ENCODE results near the gene COX19.
"Not testable (repeated sequence)": the region's sequence is repeated elsewhere in the genome, so short reads cannot be mapped to it uniquely, and the experiment has no call there.

COX19 gene

DNA sequence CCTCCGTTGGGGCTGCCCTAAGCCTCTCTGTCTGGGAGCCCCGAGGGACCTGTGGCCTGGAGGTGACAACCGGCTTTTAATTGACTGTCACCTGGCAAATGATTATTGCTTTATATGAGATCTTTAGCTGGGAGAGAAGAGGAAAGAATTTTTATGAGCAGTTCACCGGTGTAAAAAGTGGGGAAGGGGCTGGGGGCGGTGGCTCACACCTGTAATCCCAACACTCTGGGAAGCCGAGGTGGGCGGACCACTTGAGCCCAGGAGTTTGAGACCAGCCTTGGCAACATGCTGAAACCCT, 2.6 kb upstream of the COX19 start:
- ATAC-seq (no peak), DNase-seq (no peak)

DNA sequence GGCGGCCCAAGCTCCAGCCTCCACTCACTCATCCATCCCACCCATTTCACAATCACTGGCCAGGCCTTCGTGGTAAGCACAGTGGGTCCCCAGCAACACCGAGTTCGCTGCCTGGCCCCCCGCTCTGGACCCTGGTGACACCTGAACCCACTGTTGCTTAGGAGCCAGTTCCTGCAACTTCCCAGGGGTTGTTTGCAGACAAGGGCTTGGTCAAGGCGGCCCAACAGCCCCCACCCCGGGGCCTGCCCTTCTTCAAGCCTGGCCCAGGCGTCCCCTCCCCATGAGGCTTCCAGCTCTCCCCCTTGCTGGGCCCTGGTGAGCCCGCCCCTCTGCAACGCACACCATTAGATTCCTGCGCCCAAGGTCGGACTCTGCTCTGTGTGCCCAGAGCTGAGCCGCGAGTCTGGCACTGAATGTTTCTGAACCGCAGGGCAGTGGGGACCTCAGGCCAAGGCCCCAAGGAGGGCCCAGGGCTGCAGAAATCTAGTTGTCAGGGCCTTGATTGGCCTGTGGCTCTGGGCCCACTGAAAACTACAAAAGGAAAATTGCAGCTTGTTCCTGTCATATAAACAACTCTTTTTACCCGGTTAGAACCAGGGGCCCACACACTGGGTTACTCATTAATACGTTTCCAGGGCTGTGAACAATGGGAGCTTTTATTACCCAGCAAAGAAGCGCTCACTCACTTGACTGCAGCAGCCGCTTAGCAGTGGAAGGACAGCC, 2.1 kb upstream of the COX19 start:
- ATAC-seq = no peak
- no peak for DNase-seq

DNA sequence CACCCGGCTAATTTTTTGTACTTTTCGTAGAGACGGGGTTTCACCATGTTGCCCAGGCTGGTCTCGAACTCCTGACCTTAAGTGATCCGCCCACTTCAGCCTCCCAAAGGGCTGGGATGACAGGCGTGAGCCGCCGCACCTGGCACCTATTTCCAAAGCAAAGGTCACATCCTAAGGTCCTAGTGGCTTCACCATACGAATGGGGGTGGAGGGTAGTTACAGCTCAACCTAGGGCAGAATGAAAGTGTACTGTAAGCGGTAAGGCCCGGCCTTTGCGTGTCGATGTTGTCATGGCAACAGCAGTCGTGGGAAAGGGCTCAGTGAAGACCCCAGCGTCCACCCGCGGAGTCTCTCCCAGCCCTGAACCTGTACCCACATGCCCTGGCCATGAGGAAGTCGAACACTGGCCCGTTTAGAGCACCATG, 1.6 kb upstream of the COX19 start:
- no peak for ATAC-seq
- no peak for DNase-seq

DNA sequence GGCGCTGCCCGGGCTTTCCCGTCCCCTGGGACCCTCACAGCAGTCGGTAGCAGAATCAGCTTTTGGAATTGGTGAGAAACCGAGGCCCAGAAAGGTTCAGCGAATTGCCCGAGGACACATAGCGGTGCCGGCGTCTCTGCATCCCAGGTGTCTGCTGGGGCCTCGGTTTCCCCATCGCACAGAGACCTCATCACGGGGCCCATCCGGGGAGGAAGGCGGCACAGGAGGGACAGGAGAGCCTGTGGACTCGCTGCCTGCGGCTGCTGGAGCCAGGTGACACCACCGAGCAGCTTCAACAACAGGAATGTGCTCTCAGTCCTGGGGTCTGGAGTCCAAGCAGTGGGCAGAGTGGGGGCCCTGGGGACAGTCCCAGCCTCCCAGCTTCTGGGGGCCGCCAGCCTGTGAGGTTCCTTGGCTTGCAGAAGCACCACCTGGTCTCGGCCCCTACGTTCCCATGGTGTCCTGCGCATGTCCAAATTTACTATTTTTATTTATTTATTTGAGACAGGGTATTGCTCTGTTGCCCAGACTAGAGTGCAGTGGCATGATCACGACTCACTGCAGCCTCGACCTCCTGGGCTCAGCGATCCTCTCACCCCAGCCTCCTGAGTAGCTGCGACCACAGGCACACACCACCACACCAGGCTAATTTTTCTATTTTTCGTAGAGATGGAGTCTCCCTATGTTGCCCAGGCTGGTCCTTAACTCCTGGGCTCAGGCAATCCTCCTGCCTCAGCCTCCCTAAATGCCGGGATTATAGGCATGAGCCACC, 539 bp upstream of the COX19 start:
- DNase-seq = no peak
- no peak for ATAC-seq

DNA sequence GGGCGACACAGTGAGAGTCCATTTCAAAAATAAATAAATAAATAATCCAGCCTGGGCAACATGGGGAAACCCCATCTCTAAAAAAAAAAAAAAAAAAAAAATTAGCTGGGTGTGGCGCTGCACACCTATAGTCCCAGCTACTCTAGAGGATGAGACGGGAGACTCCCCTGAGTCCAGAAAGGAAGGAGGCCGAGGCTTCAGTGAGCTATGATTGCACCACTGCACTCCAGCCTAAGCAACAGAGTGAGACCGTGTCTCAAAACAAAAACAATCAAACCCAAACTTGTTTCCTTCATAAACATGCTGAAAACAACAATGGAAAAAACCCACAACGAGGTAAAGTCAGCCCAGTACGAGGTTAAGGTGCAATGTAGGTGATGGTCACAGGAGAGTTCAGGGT, 1.2 kb downstream of the COX19 start:
- no peak for ATAC-seq
- DNase-seq = no peak

DNA sequence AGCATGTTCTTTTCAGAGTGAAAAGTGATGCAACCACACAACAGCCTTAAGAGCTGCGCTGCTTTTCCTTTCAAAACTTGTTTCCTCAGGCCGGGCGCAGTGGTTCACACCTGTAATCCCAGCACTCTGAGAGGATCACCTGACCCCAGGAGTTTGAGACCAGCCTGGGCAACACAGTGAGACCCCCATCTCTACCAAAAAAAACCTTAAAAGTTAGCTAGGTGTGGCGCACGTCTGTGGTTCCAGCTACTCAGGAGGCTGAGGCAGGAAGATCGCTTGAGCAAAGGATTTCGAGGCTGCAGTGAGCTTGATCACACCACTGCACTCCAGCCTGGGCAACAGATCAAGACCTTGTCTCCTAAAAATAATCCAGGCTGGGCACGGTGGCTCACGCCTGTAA, 2.0 kb downstream of the COX19 start:
- DNase-seq (no peak), ATAC-seq (no peak)

DNA sequence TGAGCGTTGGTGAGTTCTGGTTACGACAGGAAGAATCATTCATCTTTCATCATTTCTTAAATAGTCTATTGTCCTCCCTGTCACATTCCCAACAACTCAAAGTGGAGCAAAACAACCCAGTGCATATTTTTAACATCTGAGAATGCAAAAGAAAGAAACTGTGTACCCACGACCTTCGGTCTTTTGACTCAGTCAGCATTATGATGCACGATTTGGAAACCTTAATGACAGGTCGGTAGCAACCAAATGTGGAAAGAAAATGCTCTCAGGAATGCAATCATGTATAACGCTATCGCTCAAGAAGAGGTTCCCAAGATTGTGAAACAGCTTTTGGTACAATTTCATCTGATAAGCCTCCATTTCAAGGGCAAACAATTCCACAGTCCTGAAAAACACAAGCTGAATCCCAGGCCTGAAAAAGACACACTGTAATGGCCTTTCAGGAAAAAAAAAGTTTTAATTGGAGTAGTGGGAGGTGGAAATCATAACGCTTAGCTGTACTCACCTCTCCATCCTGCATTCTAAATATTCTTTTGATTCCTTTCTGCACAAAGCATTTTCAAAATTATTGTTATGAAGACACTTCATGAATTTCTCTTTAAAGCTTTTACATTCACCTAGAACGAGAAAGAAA, 2.6 kb downstream of the COX19 start:
- no peak for ATAC-seq

DNA sequence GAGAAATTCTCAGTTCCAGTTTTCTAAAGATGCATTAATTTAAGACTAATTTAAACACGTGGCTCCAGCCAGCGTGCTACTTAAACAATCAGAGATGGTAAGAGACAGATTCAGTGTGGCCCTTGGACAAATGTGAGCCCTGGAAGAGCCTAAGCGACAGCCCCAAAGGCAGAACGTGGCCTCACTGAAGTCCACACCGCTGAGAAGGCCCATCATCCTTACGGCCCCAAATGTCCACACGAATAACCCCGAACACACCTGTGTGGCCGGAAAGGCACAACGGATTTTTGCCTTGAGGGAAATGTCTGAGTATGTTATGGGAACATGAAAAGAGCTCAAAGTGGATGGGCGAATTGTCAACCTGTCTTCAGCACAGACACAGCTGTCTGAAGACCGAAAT, 3.2 kb downstream of the COX19 start:
- DNase-seq = no peak
- ATAC-seq = no peak

More for the DNA sequence above, 2.6 kb downstream of the COX19 start:
- no peak for DNase-seq

DNA sequence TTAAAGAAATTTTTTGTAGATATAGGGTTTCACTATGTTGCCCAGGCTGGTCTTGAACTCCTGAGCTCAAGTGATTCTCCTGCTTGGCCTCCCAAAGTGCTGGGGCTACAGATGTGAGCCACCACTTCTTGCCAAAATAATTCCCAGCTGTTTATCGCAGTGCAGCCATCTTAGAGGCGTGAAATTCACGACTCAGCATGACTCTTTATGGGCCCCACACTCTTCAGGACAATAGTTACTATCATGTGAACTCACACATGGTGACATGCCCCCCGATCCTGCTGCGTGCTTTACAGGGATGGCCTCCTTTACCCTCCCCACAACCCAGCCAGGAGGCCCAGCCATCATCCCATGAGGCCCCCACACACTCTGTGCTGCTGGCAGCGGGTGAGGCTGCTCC, 4.6 kb downstream of the COX19 start:
- no peak for DNase-seq

DNA sequence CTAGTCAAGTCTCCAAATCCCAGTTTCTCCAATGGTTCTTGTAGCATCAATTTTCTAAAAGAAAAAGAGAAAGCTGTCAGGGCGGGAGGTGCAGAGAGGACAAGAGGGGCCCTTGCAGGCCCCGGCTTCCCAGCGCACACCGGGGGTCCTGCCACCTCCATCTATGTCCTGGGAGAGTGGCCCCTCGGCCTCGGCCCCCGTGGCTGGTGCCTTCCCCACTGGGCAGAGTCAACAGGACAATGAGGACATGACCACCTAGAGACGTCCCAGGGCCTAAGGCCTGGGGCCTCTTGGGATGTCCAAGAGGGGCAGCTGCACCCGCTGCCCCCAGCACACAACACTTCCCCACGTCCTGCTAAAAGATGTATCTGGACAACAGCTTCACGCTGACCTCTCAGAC, 5.9 kb downstream of the COX19 start:
- DNase-seq (no peak), ATAC-seq (no peak)

More for the DNA sequence above, 4.6 kb downstream of the COX19 start:
- no peak for ATAC-seq

DNA sequence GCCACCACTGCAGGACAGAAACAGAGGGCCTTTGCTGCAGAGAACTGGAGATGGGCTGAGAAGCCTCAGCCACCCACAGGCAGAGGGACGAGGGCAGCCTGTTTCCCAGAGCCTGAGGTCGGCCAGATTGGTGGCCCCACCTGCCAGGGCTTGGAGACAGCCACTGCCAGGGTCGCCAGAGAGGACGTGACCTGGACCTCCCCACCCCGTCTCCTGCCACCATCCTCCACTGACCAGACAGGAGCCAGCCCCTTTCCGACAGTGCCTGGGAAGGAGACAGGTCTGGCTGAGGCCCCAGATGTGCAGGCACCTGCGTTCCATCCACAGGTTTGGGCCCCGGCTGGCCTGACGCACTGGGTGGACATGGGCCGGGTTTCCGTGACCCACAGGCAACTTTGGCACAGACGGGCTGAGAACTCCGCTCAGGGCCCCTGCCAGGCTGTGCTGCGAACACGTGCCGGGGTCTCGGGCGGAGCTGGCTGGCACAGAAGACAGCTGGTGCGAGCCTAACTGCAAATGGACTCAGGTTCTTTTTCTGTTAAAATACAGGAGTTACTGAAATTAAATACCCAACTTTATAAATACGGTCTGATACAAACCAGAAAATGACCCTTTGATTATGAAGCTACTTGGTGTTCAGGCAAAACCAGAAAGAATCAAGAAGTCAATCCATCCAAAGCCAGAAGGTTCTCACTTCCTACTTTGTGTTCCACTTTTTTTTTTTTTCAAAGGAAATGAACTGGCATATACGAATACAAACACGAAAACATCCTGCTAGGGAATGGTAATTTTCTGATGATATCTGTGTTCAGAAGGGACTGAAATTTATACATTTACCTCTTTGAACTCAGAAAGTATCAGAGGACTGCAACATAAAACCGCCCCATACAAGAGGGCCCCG, 6.9 kb downstream of the COX19 start:
- no peak for ATAC-seq
- DNase-seq = no peak

DNA sequence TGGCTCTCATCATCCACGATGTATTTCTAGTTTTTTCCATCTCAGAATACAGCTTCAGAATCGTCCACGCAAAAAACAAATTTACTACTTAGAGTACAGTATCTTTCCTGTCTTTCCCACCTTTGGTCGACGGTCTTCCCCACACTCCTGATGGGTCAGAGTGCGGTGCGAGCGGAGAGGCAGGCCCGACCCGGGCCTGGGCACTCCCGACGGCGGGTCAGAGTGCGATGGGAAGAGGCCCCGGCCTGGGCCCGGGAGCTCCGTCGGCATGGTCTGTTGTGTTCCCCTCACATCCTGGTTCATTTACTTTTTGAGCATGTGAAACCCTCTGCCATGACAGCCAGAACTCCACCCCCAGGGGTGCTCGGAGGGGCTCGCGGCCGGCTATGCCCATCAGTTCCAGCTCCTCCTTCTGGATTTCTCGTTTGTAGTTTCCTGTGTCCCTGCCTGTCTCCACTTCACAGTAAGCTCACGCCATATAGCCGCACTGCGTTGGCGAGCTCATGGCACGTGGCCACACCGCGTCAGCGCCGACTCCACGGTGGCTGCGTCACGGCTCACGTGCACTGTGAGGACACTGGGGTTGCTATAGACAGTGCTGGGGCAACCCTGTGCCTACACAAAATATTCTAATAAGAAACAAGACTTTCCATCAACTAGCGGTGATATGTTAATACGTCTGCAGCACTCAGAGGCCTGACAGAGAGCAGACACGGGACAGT, 7.8 kb downstream of the COX19 start:
- DNase-seq = no peak
- no peak for ATAC-seq

DNA sequence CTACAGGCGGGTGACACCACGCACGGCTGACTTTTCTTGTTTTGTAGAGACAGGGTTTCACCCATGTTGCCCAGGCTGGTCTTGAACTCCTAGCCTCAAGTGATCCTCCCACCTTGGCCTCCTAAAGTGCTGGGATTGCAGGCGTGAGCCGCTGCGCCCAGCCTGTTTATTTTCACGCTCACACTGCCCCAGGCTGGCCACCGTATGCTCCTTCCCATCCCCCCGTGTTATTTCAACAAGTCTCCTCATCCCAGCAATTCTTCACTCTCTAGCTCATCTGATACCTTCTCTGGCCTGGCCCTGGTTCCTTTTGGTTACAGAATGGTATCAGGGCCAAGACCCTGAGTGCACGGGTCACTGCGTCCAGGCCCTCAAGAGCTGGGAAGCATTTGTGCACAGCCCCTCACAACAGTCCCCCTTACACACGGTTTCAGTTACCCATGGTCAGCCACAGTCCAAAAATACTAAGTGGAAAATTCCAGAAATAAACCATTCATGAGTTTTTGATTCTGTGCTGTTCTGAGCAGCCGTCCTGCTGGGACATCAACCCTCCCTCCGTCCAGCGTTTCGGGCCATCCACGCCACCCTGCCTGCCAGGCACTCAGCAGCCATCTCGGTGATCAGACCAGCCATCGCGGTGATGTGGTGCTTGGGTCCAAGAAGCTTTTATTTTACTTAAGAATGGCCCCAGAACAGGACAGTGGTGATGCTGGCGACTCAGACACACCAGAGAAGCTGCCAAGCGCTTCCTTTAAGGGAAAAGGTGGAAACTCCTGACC, 8.9 kb downstream of the COX19 start:
- ATAC-seq = no peak
- DNase-seq = no peak

DNA sequence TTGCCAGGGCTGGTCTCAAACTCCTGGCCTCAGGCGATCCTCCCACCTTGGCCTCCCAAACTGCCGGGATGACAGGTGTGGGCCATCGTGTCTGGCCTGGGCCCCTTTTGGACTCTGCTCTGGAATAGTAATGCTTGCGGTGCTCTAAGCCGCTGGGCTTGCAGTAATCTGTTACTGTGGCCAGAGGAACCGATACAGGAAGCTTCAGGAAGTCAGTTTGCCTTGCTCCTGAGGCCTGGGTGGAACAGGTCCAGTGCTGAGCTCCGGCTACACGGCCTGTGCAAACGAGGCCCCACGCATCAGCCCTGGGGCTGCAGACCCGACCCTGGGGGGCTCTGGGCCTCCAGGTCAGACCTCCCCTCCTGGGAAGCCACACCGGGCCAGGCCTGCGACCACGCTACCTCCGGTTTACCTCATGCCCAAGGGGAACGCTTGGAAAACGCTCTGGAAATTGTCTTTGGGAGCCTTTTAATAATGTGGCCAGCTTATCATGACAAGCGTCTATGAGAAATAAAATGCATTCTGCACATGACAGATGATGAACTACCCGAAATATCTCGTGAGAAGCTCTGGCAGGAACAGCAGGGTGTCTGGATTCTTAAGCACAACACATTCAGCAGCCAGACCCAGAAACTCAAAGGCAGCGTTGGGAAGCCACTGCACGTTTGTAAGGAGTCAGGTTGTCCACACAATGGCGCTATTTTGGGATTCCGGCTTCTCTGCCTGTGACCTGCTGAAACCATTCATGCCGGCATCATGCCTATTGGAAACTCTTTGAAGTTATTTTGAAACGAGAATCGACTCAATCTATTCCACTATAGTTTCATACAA, 10.7 kb downstream of the COX19 start:
- ATAC-seq (no peak), DNase-seq (no peak)

DNA sequence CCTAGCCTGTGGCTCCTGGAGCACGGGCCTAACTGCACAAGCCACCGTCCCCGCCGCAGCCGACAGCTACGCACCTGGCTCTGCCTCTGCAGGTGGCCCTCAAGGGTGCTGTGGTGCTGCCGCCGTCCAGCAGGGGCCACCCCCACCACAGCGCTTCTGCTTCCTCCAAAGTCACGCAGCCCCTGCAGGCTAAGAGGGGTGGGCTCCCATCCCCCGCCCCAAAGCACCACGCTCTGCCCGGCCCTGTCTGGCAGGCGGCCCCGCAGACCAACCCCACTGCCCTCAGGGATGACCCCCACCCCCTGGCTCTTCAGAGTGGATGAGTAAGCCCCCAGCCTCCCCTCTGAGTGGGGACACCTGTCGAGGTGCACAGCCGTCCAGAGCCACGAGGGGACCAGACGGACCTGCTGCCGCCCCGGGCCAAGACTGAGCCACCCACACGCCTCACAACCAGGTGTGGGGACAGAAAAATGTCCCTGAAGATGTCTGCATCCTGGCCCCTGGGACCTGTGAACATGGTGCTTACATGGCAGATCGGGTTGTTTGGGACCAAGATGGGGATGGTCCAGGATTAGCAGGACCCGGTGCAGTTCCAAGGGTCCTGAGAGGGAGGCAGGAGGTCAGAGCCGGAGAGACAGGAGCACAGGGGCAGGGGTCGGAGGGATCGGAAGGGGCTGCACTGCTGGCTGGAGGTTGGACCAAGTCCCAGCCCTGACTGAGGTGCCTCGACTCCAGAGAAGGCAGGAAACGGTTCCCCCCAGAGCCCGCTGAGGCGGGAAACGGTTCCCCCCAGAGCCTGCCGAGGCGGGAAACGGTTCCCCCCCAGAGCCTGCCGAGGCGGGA, 11.9 kb downstream of the COX19 start:
- ATAC-seq (no peak), DNase-seq (peak; percentile 26)

DNA sequence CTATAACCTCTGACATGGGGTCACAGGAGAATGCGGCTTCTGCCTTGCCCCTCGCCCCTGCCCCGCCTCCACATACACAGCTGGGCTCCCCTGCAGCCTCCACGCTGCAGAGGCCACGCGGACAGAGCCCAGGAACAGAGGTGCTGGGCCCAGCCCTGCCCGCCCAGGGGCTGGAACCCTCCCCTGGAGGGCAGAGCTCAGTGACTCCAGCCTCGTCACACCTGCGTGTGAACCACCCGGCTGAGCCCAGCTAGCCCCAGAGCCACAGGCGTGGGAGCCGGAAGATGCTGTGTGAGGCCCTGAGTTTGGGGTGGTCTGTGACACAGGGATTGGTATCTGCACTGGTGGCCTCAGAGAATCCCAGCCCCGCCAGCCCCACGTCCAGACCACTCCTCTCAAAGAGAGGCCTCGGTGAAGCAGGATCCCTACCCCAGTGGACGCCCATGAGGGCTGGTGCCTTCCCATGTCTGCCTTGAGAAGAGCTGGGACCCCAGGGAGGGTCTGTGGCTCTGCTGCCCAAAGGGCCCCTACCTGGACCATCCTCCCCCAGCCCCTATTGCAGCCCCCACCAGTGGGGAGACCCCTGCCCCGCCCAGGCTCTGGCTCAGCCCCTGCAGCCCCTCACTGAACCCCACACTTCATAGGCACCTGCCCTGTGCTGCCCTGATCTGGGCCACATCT, 12.8 kb downstream of the COX19 start:
- DNase-seq = no peak
- no peak for ATAC-seq

DNA sequence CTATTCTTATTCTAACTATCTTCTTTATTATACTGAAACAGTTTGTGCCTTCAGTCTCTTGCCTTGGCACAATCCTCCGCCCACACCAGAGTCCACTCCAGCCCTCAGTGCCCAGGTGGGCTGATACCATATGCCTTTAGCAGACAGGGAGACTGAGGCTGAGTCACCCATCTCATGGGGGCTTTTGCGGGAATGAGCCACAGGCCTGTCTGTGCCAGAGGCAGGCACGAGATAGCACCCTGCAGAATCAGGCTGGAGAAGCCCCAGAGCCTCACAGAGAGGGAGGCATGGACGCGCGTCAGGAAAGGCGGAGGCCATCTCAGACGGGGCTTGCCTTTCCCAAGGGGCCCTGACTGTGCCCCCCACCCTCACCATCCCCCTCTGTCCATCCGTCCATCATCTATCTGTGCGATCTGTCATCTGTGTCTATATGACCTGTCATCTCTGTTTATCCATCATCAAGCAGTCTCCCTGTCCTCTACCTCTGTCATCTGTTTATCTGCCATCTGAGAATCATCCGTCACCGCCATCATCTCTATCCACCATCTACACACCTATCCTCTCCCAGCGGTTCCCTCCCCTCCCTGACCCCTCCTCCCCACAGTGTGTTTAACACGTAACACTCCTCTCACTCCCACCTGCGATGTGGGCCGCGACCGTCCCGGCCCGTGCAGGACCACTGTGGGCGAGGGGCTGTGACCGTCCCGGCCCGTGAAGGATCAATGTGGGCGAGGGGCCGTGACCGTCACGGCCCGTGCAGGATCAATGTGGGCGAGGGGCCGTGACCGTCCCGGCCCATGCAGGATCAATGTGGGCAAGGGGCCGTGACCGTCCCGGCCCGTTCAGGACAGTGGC, 13.6 kb downstream of the COX19 start:
- no peak for DNase-seq
- no peak for ATAC-seq

DNA sequence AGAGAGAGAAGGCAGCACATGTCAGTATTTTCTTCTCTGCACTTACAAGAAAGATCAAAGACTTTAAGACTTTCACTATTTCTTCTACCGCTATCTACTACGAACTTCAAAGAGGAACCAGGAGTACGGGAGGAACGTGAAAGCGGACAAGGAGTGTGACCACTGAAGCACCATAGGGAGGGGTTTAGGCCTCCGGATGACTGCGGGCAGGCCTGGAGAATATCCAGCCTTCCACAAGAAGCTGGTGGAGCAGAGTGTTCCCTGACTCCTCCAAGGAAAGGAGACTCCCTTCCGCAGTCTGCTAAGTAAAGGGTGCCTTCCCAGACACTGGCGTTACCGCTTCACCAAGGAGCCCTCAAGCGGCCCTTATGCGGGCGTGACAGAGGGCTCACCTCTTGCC, 14.4 kb downstream of the COX19 start:
- not testable (repeated sequence) for DNase-seq, ATAC-seq
